Measurements from ENCODE around the gene TEX26. TPM values are rescaled to one million over a fixed set of nuclear protein-coding genes. Genes with fewer than 3 reads are reported as not detected.

Gene TEX26
- polyA plus RNA-seq, 1 donor from 2014 or later: not detected

DNA sequence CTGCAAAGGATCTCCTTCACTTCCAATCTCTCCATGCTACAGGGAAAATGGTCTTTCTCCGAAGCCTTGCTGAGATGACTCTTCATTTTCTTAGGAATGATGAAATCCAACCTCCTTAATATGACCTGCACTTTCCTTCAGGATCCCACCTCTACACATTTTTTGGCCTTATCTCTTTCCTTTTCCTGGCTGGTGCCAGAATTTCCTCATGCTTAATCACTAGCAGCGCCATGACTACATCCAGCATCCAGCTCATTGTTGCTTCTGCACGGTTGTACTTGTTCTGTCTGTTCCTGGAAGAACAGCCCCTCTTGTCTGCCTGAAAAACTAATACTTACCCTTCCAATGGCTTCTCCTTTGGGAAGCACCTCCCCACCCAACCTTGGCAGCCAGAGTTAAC, 68.4 kb downstream of the TEX26 start:
- H3F3A ChIP-seq (ENCODE audit: insufficient read depth, low read length, poor library complexity, severe bottlenecking): peaks cover 4% of the 10 kb centered on the region
- no peaks in the 10 kb centered on the region for H4K20me1 ChIP-seq (ENCODE audit: insufficient read depth)
- no peaks in the 10 kb centered on the region for H3K9me2 ChIP-seq (ENCODE audit: insufficient read depth, low read length)
- TF ChIP-seq SMC3 (conservative IDR thresholded peaks at IDR 0.05; ENCODE audit: poor library complexity) (no peak), POLR2AphosphoS5 (IDR thresholded peaks at IDR 0.05) (no peak)
- TF ChIP-seq, protein P1, sequence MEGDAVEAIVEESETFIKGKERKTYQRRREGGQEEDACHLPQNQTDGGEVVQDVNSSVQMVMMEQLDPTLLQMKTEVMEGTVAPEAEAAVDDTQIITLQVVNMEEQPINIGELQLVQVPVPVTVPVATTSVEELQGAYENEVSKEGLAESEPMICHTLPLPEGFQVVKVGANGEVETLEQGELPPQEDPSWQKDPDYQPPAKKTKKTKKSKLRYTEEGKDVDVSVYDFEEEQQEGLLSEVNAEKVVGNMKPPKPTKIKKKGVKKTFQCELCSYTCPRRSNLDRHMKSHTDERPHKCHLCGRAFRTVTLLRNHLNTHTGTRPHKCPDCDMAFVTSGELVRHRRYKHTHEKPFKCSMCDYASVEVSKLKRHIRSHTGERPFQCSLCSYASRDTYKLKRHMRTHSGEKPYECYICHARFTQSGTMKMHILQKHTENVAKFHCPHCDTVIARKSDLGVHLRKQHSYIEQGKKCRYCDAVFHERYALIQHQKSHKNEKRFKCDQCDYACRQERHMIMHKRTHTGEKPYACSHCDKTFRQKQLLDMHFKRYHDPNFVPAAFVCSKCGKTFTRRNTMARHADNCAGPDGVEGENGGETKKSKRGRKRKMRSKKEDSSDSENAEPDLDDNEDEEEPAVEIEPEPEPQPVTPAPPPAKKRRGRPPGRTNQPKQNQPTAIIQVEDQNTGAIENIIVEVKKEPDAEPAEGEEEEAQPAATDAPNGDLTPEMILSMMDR (IDR thresholded peaks at IDR 0.05; ENCODE audit: poor library complexity, severe bottlenecking): no peak
- H3K9me3 ChIP-seq (ENCODE audit: low read length): no peaks in the 10 kb centered on the region
- no peak overlapping the region for H3K4me3 ChIP-seq (ENCODE audit: low read length)
- no peak overlapping the region for H3K4me2 ChIP-seq (ENCODE audit: low read length)
- H3K27me3 ChIP-seq (ENCODE audit: insufficient read depth, low read depth, low read length): no peaks in the 10 kb centered on the region
- no peak overlapping the region for H3K9ac ChIP-seq (ENCODE audit: low read length)
- H3K36me3 ChIP-seq (ENCODE audit: insufficient read depth, low read length): no peaks in the 10 kb centered on the region
- H3K79me2 ChIP-seq (replicated peaks; ENCODE audit: insufficient read depth, low read length): no peaks in the 10 kb centered on the region
- no peak overlapping the region for H2AFZ ChIP-seq (ENCODE audit: low read depth, low read length)
- H3K27ac ChIP-seq (ENCODE audit: low read length): no peak overlapping the region

DNA sequence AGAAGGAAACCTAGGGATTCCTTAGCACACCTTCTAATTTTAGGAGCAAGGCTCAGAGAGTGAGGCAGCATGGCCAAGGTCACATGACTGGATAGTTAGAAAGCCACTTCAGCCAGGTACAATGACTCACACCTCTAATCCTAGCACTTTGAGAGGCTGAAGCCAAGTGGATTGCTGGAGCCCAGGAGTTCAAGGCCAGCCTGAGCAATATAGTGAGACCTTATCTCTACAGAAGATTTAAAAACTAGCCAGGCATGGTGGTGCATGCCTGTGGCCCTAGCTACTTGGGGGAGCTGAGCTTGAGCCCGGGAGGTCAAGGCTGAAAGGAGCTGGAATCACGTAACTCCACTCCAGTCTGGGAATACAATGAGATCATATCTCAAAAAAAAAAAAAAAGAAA, 69.2 kb downstream of the TEX26 start:
- H3K4me2 ChIP-seq (ENCODE audit: low read length): no peak overlapping the region
- no peak overlapping the region for H3K27ac ChIP-seq (ENCODE audit: low read length)
- no peak overlapping the region for H2AFZ ChIP-seq (ENCODE audit: low read depth, low read length)
- H3K79me2 ChIP-seq (replicated peaks; ENCODE audit: insufficient read depth, low read length): no peaks in the 10 kb centered on the region
- no peaks in the 10 kb centered on the region for H3K9me3 ChIP-seq (ENCODE audit: low read length)
- TF ChIP-seq RAD21 (conservative IDR thresholded peaks at IDR 0.05) (no peak), MXI1 (conservative IDR thresholded peaks at IDR 0.05; ENCODE audit: poor library complexity, severe bottlenecking) (no peak), EZH2 (IDR thresholded peaks at IDR 0.05; ENCODE audit: borderline replicate concordance, insufficient read depth, low read length, poor library complexity, severe bottlenecking) (no peak), EP300 (conservative IDR thresholded peaks at IDR 0.05; ENCODE audit: poor library complexity, severe bottlenecking) (no peak), SMC3 (conservative IDR thresholded peaks at IDR 0.05; ENCODE audit: poor library complexity) (no peak), TAF1 (IDR thresholded peaks at IDR 0.05; ENCODE audit: low read depth) (no peak), POLR2AphosphoS5 (IDR thresholded peaks at IDR 0.05) (no peak)
- TF ChIP-seq, protein P2, sequence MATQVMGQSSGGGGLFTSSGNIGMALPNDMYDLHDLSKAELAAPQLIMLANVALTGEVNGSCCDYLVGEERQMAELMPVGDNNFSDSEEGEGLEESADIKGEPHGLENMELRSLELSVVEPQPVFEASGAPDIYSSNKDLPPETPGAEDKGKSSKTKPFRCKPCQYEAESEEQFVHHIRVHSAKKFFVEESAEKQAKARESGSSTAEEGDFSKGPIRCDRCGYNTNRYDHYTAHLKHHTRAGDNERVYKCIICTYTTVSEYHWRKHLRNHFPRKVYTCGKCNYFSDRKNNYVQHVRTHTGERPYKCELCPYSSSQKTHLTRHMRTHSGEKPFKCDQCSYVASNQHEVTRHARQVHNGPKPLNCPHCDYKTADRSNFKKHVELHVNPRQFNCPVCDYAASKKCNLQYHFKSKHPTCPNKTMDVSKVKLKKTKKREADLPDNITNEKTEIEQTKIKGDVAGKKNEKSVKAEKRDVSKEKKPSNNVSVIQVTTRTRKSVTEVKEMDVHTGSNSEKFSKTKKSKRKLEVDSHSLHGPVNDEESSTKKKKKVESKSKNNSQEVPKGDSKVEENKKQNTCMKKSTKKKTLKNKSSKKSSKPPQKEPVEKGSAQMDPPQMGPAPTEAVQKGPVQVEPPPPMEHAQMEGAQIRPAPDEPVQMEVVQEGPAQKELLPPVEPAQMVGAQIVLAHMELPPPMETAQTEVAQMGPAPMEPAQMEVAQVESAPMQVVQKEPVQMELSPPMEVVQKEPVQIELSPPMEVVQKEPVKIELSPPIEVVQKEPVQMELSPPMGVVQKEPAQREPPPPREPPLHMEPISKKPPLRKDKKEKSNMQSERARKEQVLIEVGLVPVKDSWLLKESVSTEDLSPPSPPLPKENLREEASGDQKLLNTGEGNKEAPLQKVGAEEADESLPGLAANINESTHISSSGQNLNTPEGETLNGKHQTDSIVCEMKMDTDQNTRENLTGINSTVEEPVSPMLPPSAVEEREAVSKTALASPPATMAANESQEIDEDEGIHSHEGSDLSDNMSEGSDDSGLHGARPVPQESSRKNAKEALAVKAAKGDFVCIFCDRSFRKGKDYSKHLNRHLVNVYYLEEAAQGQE (IDR thresholded peaks at IDR 0.05; ENCODE audit: borderline replicate concordance): no peak
- TF ChIP-seq, protein P1 (IDR thresholded peaks at IDR 0.05; ENCODE audit: poor library complexity, severe bottlenecking): no peak
- H3K9ac ChIP-seq (ENCODE audit: low read length): no peak overlapping the region
- H3K4me3 ChIP-seq (ENCODE audit: low read length): no peak overlapping the region
- no peaks in the 10 kb centered on the region for H3K9me2 ChIP-seq (ENCODE audit: insufficient read depth, low read length)
- H3F3A ChIP-seq (ENCODE audit: insufficient read depth, low read length, poor library complexity, severe bottlenecking): peaks cover 4% of the 10 kb centered on the region
- H4K20me1 ChIP-seq (ENCODE audit: insufficient read depth): no peaks in the 10 kb centered on the region
- H3K27me3 ChIP-seq (ENCODE audit: insufficient read depth, low read depth, low read length): no peaks in the 10 kb centered on the region
- no peaks in the 10 kb centered on the region for H3K36me3 ChIP-seq (ENCODE audit: insufficient read depth, low read length)
